ENCODE results near the gene RCBTB1. TPM values are rescaled to one million over a fixed set of nuclear protein-coding genes. Genes with fewer than 3 reads are reported as not detected.
A peak's percentile ranks its signal among the peaks of the same experiment; 100 is the strongest.
"Not testable (repeated sequence)": the region's sequence is repeated elsewhere in the genome, so short reads cannot be mapped to it uniquely, and the experiment has no call there.

Gene RCBTB1
- total RNA-seq = 24.5 and 26.0 TPM in 2 replicates

- DNase-seq = peak; percentile 76
Measured at GRCh38 chr13:49585220-49586157, at the start of gene RCBTB1. RCBTB1 (minus strand) TSS chr13:49585558; CDS start chr13:49567279, 18,279 bp downstream.

- peak; percentile 79 for DNase-seq
Measured at GRCh38 chr13:49633710-49634109, 48.4 kb upstream of the RCBTB1 start.

- DNase-seq = no peak
Measured at GRCh38 chr13:49632156-49632555, 46.8 kb upstream of the RCBTB1 start.

DNA sequence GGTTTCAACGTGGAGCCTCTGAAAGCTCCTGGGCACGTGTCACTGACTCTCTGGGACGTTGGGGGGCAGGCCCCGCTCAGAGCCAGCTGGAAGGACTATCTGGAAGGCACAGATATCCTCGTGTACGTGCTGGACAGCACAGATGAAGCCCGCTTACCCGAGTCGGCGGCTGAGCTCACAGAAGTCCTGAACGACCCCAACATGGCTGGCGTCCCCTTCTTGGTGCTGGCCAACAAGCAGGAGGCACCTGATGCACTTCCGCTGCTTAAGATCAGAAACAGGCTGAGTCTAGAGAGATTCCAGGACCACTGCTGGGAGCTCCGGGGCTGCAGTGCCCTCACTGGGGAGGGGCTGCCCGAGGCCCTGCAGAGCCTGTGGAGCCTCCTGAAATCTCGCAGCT, 45.2 kb upstream of the RCBTB1 start:
- no peak for DNase-seq

DNA sequence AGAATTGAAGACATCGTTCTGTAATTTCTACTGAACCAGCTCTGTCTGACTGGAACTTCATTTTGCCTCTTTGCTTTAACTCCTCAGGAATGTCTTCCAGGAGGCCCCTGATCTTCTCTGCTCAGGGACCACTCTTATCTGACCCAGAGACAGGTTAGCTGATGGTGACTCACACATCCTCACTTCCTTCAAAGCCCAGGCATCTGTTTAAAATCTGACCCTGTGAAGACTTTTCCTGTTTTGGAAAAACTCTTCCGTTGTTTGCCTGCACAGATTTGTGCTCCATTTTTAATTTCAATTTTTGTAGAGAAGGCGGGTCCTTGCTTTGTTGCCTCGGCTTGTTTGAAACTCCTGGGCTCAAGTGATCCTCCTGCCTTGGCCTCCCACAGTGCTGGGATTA, 44.6 kb upstream of the RCBTB1 start:
- DNase-seq = peak; percentile 85

DNA sequence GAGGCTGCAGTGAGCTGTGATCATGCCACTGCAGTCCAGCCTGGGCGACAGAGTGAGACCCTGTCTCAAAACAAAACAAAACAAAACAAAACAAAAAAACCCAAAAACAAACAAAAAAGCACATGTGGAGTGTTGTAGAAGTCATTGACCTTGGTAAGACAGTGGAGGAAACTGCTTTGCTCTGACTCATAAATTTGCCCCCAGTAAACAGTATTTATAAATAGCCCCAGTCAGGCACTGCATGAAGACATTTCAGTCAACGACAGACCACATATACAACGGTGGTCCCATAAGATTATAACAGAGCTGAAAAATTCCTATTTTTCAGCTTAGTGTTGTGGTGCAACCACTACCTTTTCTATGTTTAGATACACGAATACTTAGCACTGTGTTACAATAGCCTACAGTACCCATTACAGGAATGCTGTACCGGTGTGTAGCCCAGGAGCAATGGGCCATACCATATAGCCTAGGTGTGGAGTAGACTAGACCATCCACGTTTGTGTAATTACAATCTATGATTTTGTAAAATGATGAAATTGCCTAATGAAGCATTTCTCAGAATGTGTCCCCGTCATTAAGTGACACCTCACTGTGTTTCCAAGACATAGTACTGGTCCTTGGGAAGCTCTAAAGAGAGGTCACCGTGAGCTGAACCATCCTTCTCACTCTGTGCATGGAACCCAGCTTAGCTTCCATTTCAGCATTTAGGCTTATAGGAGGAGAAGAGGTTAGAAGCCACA, 44.0 kb upstream of the RCBTB1 start:
- peak; percentile 58 for DNase-seq

DNA sequence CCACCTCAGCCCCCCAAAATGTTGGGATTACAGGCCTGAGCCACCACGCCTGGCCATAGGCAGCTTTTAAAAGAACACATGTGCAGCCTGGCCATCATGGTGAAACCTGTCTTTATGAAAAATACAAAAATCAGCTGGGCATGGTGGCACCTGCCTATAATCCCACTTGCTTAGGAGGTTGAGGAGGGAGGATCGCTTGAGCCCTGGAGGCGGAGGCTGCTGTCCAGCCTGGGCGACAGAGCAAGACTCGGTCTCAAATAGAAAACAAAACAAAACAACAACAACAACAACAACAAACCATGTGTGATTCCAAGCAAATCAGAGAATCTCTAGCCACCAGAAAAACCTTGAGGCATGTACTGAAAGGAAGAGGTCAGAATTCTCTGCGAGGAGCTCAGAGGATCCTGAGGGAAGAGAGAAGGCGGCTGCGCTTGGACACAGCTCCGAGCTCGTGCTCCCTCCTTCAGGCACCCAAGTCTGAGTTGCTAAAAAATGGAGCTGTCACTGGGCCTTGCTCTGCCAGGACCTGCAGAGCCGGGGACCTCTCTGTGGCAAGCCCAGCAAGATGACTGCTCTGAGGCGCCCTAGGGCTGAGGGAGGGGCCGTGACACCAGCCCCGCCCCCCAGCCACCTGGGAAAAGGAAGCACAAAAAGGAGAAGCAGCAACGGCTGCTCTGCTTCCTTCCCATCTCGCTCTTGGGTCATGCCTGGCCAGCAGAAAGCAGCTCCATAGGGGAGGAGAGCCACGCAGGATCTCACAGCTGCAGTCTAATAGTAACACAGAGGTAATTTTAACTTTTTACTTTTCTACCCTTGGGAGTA, 42.7 kb upstream of the RCBTB1 start, which contains the start of gene ARL11:
Gene ARL11, plus strand, starts transcription at position 677 of the 822 bp plus-strand sequence. CDS start 1,941 bp downstream, outside the sequence.
- no peak for DNase-seq

DNA sequence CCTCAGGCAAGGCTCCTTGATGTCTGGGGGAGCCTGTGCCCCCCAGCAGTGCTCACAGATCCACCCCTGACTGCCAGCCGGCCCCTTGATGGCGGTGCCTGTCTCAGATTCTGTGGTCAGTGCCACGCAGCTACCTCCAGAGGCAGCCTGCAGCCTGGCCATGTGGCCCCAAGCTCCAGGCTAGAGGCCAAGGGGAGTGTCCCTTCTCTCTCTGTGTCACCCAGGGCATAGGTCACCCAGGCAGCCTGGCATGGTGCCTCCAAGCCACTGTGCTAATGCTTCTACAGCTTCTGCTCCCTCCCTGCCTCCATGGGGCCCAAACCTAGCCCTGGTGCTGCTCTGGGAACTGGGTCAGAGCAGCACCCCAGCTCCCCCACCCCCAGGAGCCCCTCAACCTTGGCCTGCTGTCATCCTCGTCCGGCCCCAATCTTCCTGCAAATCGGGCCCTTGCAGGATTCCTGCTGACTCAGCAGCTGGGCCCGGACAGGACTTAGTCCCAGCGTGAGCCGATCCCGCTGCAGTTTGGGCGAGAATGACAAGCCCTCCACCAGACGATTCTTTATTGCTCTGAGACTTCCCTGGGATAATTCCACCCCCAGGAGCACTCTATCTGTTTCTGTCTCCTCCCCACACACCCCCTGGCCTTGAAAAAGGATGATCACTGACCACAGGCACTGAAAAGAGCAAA, 40.2 kb upstream of the RCBTB1 start:
- no peak for DNase-seq

DNA sequence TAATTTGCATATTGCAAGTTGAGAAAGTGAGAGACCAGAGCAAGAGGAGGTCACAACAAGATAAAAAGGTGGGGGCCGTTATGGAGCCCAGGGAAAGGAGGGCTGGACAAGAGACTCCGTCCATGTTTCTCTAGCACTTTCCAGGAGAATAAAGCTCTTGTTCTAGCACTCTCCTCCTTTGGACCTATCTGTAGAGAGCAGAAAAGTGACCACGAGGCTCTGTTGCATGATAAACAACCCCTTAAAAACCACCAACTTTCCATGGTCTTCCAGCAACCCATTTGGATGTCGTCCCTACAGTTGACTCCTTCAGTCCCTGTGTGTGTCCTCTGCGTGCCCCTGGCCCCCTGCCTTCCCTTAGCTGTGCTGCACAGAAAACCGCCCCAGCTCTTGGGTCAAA, 38.9 kb upstream of the RCBTB1 start:
- DNase-seq = no peak

DNA sequence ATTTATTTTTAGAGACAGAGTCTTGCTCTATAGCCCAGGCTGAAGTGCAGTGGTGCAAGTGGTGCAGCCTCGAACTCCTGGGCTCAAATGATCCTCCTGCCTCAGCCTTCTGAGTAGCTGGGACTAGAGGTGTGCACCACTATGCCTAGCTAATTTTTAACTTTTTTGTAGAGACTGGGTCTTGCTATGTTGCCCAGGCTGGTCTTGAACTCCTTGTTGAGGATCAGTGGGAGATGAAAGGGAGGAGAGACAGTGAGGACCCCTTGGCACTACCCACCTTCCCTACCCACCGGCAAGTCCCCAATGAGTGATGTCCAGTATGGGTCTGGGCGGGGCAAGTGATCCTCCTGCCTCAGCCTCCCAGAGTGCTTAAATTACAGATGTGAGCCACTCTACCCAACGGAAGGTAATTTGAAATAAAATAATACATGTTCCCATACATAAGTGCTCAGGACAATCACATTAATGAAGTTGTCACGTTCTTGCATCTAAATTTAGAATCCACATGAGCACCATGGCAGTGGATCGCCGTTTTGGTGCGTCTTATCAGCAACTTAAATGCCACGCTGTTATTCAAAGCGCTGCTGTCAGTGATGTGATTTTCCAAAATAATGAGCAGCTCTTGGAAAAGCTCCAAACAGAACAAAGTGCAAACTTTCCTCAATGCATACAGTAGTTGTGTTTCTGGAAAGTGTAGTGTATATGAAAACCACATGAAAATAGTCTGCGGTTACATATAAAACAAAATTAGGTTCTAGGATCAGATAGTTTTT, 37.0 kb upstream of the RCBTB1 start:
- DNase-seq = peak; percentile 59

DNA sequence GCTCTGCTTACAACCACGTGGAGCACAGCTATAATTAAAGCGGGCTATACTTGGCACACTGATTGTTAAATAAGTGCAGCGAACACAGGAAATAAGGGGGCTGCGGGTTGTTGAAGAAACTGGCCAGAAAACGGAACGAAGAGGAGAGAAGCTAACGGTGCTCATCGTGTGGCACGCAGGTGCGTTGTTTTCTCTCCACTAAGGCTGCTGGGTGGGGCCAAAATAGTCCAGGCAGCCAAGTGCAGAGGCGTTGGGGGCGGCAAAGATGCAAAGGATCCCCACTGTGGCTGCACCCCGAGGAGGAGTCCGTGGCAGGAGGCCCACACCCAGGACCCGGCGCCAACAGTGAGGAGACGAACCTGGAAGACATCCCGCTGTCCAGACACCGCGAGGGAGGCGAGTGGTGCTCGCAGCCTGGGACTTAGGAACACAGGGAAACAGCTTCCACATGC, 34.8 kb upstream of the RCBTB1 start:
- no peak for DNase-seq

DNA sequence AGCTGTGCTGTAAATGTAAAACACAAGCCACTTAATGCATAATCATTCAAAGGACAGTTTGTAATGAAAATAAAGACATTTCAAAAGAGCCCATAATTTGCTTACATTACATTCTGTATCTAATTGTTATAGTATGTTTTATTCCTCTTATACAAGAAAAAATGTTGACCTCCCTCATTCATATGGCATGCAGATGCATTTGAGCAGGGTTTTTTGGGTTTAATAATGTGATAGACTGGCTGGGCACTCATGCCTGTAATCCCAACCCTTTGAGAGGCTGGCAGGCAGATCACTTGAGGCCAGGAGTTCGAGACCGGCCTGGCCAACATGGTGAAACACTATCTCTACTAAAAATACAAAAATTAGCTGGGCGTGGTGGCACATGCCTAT, 31.3 kb upstream of the RCBTB1 start:
- no peak for DNase-seq

GRCh38 chr13:49615836-49616675, 30.7 kb upstream of the RCBTB1 start:
- peak; percentile 86 for DNase-seq

- not testable (repeated sequence) for DNase-seq
Measured at GRCh38 chr13:49612042-49612441, 26.7 kb upstream of the RCBTB1 start.

GRCh38 chr13:49610176-49610575, 24.8 kb upstream of the RCBTB1 start:
- no peak for DNase-seq

- DNase-seq = no peak
Measured at GRCh38 chr13:49608651-49609331, 23.4 kb upstream of the RCBTB1 start.

- no peak for DNase-seq
Measured at GRCh38 chr13:49607761-49608160, 22.4 kb upstream of the RCBTB1 start.

DNA sequence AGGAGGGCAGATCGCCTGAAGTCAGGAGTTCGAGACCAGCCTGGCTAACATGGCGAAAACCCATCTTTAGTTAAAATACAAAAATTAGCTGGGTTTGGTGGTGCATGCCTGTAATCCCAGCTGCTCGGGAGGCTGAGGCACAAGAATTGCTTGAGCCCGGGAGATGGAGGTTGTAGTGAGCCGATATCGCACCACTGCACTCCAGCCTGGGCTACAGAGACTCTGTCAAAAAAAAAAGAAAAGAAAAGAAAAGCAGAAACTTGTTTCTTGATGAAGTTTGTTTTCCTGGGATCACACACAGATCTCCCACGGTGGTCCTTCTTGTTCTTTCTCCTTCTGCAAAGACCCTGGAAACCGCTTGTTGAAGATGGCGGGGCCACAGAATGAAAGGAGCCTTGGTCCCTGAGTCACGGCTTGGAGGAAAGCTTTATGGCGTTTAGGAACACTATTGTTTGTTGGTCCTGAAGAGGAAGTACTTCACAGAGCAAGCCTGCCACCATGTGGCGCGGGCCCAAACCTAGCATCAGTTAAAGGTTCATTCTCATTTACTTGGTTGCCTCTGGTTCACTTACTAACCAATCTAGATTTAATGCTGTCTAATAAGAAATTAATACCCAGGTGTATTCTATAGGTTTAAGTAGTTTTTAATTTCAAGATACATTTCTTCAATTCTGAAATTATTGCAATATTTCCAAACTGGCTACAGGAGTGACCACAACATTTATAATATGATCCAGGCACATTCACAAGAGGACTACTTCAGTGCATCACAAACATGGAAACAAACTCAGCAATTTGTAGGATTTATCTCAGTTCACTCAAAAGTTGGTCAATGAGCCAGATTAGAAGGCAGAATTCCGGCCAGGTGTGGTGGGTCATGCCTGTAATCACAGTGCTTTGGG, 21.6 kb upstream of the RCBTB1 start:
- peak; percentile 93 for DNase-seq

Measured in dermis blood vessel endothelial cell (primary cell).